ENCODE results near the gene SLC9B1. TPM values are rescaled to one million over a fixed set of nuclear protein-coding genes. Genes with fewer than 3 reads are reported as not detected.
"Not testable (repeated sequence)": the region's sequence is repeated elsewhere in the genome, so short reads cannot be mapped to it uniquely, and the experiment has no call there.

Gene SLC9B1
- total RNA-seq, 1 experiment from 2014 or later, result 3.4 TPM

DNA sequence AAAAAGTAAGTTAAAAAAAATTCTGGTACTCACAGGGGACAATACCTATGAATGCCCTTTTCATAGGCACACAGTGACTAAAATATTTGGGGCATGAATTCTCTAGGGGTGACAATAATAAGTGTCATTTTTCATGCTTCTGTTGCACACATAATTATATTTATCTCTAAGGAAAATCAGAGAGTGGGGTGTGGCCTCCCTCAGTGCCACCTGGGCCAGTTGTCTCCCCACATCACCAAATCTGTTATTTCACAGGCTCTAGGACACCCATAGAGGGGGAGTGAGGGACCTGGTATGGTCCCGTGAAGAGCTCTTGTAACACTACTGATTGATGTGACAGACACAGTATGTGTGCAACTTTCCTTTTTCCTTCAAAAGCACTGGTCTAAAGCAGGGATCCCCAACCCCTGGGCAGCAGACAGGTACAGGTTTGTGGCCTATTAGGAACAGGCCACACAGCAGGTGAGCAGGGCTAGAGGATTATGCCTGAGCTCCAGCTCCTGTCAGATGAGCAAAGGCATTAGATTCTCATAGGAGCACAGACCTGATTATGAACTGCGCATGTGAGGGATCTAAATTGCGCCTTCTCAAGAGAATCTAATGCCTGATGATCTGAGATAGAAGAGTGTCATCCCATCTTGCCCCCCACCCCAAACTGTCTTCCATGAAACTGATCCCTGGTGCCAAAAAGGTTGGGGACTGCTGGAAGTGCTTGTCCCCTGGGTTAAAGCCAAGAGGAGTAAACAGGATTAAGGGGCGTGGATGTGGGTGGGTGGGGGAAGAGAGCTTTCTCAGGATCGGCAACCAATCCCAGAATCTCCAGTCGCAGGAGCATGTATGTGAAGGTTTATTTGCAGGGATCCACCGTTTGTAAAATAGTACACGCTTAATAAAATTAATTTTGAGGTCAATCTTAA is 856 bp downstream of the SLC9B1 start:
- in situ Hi-C loops (cut with HindIII; ENCODE audit: low pct_unique_long_range_greater_than_20kb, low sequenced_read_pairs), result no loop called here
- DNase-seq (ENCODE audit: low read depth, low spot score), result peak; percentile 40

DNA sequence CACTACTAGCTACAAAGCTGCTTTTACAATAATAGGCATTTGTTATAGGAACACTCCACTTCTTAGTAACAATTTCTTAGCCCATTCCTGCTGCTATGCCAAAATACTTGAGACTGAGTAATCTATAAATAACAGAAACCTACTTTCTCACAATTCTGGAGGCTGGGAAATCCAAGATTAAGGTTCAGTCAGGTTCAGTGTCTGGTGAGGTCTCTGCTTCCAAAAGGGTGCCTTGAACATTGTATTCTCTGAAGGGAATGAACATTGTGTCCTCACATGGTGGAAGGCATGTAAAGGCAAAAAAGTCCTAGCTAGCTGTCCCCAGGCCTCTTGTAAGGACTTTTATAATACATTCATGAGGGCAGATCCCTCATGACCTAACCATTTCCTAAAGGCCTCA is 7.0 kb downstream of the SLC9B1 start:
- in situ Hi-C loops (cut with HindIII; ENCODE audit: low pct_unique_long_range_greater_than_20kb, low sequenced_read_pairs), result no loop called here
- DNase-seq (ENCODE audit: low read depth, low spot score), result no peak

DNA sequence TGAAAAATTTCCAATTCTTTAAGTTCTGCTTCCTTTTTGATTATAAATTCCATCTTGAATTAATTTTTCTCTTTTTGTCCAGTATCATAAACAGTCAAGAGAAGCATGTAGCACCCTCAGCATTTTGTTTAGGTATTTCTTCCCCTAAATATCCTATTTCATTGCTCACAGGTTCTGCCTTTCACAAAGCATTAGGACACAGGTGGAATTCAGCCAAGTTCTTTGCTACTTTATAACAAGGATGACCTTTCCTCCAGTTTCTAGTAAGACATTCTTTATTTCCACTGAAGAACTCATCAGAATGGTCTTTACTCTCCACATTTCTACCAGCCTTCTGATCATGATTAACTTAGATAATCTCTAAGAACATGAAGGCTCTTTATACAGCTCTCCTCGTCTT is 7.4 kb downstream of the SLC9B1 start:
- in situ Hi-C loops (cut with HindIII; ENCODE audit: low pct_unique_long_range_greater_than_20kb, low sequenced_read_pairs), result no loop called here
- peak; percentile 30 for DNase-seq (ENCODE audit: low read depth, low spot score)

GRCh38 chr4:103011378-103012025 is 8.0 kb downstream of the SLC9B1 start:
- DNase-seq (ENCODE audit: low read depth, low spot score), result no peak
- in situ Hi-C loops (cut with HindIII; ENCODE audit: low pct_unique_long_range_greater_than_20kb, low sequenced_read_pairs), result no loop called here

DNA sequence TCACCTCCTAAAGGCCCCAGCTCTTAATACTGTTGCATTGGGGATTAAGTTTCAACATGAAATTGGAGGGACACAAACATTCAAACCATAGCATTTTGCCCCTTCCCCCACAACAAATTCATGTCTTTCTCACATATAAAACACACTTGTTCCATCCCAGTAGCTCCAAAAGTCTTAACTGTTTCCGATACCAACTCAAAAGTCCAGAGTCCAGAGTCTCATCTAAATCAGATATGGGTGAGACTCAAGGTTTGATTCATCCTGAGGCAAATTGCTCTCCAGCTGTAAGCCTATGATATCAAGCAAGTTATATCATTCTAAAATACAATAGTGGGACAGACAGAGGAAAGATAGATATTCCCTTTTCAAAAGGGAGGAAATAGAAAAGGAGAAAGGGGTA is 8.7 kb downstream of the SLC9B1 start:
- no peak for DNase-seq (ENCODE audit: low read depth, low spot score)
- in situ Hi-C loops (cut with HindIII; ENCODE audit: low pct_unique_long_range_greater_than_20kb, low sequenced_read_pairs), result no loop called here

GRCh38 chr4:103008875-103009729 is 10.4 kb downstream of the SLC9B1 start:
- in situ Hi-C loops (cut with HindIII; ENCODE audit: low pct_unique_long_range_greater_than_20kb, low sequenced_read_pairs), result no loop called here
- peak; percentile 73 for DNase-seq (ENCODE audit: low read depth, low spot score)

GRCh38 chr4:103002551-103002950 is 17.0 kb downstream of the SLC9B1 start:
- in situ Hi-C loops (cut with HindIII; ENCODE audit: low pct_unique_long_range_greater_than_20kb, low sequenced_read_pairs), result no loop called here
- no peak for DNase-seq (ENCODE audit: low read depth, low spot score)

DNA sequence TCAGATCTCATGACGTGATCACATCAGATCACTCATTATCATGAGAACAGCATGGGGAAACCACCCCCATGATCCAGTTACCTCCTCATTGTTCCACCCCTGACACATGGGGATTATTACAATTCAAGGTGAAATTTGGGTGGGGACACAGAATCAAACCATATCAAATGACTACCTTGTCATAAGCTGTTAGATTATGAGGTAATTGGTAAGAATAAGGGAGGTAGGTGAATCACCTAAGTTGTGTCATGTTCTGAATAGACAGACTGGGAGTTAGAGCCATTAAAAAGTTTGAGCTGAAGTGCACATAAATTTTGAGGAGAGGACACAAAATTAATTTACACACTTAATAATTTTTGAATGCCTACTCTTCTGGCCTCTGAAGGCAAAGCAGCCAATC is 24.7 kb downstream of the SLC9B1 start:
- DNase-seq (ENCODE audit: low read depth, low spot score), result no peak
- in situ Hi-C loops (cut with HindIII; ENCODE audit: low pct_unique_long_range_greater_than_20kb, low sequenced_read_pairs), result no loop called here

DNA sequence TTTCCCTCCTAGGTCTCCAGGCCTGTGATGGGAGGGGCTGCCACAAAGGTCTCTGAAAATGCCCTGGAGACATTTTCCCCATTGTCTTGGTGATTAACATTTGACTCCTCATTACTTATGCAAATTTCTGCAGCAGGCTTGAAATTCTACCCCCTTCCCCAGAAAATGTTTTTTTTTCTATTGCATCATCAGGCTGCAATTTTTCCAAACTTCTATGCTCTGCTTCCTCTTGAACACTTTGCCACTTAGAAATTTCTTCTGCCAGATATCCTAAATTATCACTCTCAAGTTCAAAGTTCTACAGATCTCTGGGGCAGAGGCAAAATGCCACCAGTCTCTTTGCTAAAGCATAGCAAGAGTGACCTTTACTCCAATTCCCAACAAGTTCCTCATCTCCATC is 25.5 kb downstream of the SLC9B1 start:
- DNase-seq (ENCODE audit: low read depth, low spot score); in situ Hi-C loops (cut with HindIII; ENCODE audit: low pct_unique_long_range_greater_than_20kb, low sequenced_read_pairs): not testable (repeated sequence)

DNA sequence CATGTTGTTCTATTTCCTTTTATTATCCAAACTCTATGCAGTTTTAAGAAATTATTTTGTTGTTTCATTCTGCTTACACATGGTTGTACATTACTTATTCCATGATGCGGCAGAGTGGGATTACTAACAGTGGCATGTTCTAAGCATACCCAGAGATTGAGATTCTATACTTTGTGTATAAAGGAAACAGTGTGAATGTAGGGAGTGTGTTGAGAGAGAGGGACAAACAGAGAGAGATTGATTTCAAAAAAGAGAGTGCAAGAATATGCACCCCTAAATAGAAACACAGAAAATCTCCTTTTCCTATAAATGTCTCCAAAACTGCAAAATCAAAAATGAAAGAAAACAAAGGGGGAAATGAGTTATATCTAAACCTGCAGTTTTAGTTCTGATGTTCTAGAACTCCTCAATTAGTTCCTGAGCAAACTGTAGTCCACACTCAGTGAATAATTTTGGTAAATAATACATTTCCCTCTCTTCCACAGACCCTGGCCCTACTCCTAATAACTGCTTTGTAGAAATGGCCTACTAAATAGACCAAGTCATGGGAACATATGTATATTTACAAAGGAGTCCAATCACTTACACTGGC is 31.0 kb downstream of the SLC9B1 start:
- no peak for DNase-seq (ENCODE audit: low read depth, low spot score)
- in situ Hi-C loops (cut with HindIII; ENCODE audit: low pct_unique_long_range_greater_than_20kb, low sequenced_read_pairs), result no loop called here

DNA sequence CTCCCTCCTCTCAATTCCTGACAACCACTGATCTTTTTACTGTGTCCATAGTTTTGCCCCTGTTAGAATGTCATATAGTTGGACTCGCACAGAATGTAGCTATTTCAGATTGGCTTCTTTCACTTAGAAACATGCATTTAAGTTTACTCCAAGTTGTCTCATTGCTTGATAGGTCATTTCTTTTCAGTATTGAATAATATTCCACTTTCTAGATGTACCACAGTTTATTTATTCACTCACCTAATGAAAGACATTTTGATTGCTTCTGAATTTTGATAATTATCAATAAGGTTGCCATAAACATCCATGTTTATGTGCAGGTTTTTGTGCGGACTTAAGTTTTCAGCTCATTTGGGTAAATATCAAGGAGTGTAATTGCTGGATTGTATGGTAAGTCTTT is 38.5 kb downstream of the SLC9B1 start:
- in situ Hi-C loops (cut with HindIII; ENCODE audit: low pct_unique_long_range_greater_than_20kb, low sequenced_read_pairs), result no loop called here
- no peak for DNase-seq (ENCODE audit: low read depth, low spot score)

GRCh38 chr4:102961813-102962212 is 57.7 kb downstream of the SLC9B1 start:
- DNase-seq (ENCODE audit: low read depth, low spot score); in situ Hi-C loops (cut with HindIII; ENCODE audit: low pct_unique_long_range_greater_than_20kb, low sequenced_read_pairs): not testable (repeated sequence)

- no peak for DNase-seq (ENCODE audit: low read depth, low spot score)
- in situ Hi-C loops (cut with HindIII; ENCODE audit: low pct_unique_long_range_greater_than_20kb, low sequenced_read_pairs), result no loop called here
Observed at GRCh38 chr4:102959496-102959895, 60.0 kb downstream of the SLC9B1 start.

GRCh38 chr4:102945066-102945465 is 74.4 kb downstream of the SLC9B1 start:
- in situ Hi-C loops (cut with HindIII; ENCODE audit: low pct_unique_long_range_greater_than_20kb, low sequenced_read_pairs), result no loop called here

DNA sequence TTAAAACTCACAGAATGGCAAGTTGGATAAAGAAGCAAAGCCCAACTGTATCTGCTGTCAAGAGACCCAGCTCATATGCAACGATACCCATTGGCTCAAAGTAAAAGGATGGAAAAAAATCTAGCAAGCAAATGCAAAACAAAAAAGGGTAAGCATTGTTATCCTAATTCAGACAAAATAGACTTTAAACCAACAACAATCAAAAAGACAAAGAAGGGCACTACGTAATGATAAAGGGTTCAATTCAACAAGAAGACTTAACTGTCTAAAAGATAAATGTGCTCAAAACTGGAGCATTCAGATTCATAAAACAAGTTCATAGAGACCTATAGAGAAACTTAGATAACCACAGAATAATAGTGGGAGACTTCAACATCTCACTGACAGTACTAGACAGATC is 81.4 kb downstream of the SLC9B1 start:
- in situ Hi-C loops (cut with HindIII; ENCODE audit: low pct_unique_long_range_greater_than_20kb, low sequenced_read_pairs); DNase-seq (ENCODE audit: low read depth, low spot score): not testable (repeated sequence)

More at GRCh38 chr4:102945066-102945465, 74.4 kb downstream of the SLC9B1 start:
- DNase-seq (ENCODE audit: low read depth, low spot score), result no peak

DNA sequence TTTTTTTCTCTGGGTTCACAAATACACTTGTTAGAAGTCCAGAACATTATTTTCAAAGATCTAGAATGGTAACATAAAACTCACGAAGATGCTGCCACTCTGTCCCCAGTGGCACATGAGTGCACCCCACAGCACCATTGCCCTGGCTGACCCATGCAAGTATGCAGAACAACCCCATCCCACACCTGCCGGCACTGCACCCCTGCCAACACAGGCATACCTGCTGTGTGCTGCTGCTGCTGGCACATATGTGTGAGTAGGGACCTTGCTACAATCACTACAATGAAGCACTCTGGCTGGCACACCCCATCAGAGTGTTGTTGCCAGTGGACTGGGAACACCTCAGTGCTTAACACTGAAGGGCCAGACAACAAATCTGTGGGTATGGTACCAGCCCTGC is 83.8 kb downstream of the SLC9B1 start:
- in situ Hi-C loops (cut with HindIII; ENCODE audit: low pct_unique_long_range_greater_than_20kb, low sequenced_read_pairs), result no loop called here
- no peak for DNase-seq (ENCODE audit: low read depth, low spot score)

GRCh38 chr4:102919697-102920096 is 99.8 kb downstream of the SLC9B1 start:
- in situ Hi-C loops (cut with HindIII; ENCODE audit: low pct_unique_long_range_greater_than_20kb, low sequenced_read_pairs); DNase-seq (ENCODE audit: low read depth, low spot score): not testable (repeated sequence)

DNA sequence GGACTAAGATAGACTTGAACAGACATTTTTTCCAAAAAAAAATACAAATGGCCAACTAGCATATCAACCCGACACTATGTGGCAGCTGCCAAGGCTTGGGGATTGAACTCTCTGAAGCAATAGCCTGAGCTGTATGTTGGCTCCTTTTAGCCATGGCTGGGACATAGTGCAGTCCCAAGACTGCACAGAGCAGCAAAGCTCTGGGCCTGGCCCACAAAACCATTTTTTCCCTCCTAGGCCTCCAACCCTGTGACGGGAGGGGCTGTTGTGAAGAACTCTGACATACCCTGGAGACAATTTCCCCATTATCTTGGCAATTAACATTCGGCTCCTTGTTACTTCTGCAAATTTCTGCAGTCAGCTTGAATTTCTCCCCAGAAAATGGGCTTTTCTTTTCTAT is 100.6 kb downstream of the SLC9B1 start:
- in situ Hi-C loops (cut with HindIII; ENCODE audit: low pct_unique_long_range_greater_than_20kb, low sequenced_read_pairs), result no loop called here
- no peak for DNase-seq (ENCODE audit: low read depth, low spot score)

Measured in SK-MEL-5 (cell line).